ENCODE results near the gene ATP13A3.

- TF ChIP-seq CTCF (IDR thresholded peaks at IDR 0.05; ENCODE audit: low read depth, low read length) (no peak), EZH2phosphoT487 (IDR thresholded peaks at IDR 0.05; ENCODE audit: low read depth) (no peak)
Observed at GRCh38 chr3:194383276-194383940, 103.4 kb downstream of the ATP13A3 start.

All from OCI-LY3 (cell line).